Right forelimb (tissue), 1 donor: Measurements from ENCODE around the gene FOXRED1.
"Not testable (repeated sequence)": the region's sequence is repeated elsewhere in the genome, so short reads cannot be mapped to it uniquely, and the experiment has no call there.

Source experiments
- DNase-seq: peaks from one replicate; pipeline ENCODE4 v3.0.0-alpha.2; 2018

The FOXRED1 gene

DNA sequence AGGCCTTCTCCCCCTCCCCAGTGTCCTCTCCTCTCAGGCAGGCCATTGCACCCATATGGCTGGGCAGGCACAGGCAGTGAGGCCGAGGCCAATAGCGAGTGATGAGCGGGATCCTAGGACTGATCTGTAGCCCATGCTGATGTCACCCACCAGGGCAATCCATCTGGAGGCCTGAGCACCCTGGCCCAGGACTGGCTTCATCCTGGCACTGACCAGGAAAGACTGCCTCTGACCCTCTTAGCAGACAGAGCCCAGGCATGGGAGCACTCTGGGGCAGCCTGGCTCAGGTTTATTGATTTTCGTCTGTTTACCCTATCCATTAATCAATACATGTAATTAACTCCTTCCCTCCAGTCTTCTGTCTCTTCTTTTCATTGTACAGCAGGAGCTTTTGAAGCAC, 8.8 kb downstream of the FOXRED1 start:
- no peak for DNase-seq

DNA sequence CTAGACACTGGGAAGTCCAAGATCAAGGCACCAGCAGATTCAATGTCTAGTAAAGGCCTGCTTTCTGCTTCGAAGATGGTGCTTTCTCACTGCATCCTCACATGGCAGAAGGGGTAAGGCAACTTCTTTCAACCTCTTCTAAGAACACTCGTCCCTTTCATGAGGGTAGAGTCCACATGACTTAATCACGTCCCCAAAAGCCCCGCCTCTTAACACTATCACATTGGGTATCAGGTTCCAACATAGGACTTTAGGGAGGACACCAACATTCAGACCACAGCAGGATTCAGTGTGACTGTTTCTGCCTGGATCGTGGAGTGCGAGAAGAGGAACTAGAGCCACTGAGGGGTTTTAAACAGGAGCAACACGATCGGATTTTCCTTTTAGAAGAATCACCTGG, 10.2 kb downstream of the FOXRED1 start:
- DNase-seq: no peak

DNA sequence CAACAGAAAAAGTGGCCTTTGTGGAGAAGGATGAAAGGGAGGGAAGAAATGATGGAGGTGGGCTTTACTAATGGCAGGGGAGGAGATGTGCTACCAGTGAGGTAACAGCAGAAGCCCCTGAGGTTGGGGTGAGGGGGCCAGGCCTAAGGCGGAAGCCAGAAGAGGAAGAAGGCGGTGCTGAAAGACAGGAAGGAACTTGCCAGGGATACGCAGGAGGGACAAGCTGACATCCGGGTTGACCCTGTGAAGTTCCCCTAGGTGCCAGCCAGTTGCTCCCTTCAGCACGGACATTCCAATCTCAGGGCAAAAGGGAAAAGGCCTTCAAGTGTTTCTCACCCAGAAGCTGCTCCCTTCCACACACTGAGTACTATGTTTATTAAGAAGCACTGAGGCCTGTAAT, 11.6 kb downstream of the FOXRED1 start:
- no peak for DNase-seq

DNA sequence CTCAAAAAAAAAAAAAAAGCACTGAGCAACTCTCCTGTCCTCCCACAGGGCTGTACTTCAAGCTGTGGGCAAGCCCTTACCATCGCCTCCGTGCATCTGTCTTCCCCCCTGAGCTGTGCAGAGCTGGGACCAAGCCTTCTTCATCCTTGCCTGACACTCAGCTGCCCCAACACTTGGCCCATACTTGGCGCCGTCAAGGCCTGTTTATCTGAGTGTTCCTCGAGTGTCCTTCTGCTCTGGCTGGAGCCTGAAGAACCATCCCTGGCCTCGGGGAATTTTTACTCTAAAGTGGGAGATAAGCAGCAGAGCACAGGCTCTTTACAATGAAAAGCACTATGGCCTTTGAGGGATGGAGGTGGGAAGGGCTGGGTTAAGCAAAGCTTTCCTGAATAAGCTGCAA, 12.3 kb downstream of the FOXRED1 start:
- no peak for DNase-seq

DNA sequence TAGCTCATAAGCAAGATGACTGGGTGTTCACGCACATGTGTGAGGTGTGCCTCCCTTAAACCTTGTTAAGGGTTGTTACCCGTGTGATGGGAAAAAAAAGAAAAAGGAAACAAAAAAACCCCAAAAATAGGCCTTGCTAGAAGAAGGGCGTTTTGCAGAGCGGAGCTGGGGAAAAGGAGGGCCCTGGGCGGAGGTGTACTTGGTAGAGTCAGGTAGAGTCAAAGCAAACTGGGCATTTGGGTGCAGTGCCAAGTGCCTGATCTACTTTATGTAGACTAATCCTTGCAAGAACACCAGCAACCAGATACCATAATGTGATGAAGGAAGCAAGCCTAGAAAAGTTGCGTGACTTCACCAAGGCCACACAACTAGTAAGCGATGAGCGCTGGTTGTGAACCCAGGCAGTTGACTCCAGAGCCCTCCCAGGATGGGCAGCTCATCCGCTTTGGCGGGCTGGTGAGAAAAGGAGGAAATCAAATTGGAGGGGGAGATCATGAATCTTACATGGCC, 12.8 kb downstream of the FOXRED1 start:
- no peak for DNase-seq

DNA sequence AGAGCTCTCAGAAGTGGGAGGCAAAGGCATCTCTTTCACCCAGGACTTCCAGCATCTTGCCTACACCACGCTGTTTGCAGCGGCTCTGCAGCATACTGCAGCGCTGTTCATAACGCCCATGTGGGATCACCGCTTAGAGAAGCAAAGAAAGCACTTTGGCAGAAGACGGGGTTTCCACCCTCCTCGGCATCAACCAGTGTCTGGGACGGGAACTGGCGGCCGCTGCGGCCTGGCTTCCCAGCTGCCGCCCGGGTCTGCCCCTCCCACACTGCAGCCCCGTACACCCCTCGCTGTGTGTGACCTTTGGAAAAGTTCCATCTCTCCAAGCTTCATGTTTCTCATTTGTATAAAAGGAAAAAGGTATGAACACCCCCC, 13.4 kb downstream of the FOXRED1 start:
- peak; percentile 81 for DNase-seq

DNA sequence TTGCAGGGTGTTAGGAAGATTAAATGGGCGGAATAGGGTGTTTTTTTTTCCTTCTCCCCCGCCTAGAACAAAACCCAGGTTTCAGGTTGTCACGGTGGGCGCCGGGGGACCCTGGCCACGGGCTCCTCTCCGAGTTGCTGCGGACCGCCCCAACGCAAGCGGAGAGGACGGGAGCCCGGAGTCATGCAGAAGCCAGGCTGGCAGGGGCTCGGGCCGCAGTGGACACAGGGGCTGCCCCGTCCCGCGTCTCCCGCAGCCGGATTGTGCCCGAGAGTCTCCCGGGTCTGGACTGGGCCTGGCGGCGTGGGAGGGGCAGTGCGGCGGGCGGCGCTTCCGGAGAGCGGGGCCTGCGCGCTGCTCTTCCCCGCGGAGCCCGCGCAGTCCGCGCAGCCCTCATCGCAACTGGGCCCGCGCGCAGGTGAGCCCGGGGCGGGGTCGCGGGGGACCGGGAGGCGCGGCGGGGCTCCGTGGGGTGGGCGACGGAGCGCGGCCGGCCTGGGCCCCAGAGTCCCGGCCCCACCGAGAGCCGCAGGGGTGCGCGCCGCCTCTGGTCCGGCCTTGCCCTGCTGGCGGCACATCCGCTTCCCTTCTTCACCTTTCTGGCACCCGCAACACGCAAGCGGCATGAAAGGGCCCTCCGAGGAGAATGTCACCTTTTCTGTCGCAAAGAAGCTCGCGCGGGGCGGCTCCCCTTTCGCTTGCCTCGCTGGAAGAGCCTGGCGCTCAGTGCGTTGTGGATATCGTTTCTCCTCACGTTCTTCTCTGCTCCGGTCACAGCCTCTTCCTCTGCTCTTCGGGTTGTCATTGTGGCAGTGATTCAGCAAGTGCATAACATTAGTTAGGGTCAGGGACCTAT, 14.0 kb downstream of the FOXRED1 start, which contains the start of gene TIRAP:
Gene TIRAP, plus strand, starts transcription at position 358 of the 856 bp plus-strand sequence. CDS start 7,802 bp downstream, outside the sequence.
- peak; percentile 78 for DNase-seq

DNA sequence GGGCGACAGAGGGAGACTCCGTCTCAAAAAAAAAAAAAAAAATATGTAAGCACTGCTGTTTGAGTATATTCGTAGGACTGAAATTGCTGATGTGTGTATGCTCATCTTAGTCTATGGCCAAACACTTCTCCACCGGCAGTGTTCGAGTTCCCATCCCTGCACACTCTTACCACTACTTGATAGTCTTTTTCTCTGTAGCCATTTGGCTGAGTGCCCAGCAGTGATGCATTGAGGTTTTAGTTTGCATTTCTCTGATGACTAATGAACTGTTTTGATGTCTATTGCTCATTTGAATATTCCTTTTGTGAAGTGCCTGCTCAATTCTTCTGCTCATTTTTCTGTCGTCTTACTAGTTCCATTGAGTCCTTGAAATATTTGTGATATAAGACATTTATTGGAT, 15.9 kb downstream of the FOXRED1 start:
- DNase-seq: no peak

DNA sequence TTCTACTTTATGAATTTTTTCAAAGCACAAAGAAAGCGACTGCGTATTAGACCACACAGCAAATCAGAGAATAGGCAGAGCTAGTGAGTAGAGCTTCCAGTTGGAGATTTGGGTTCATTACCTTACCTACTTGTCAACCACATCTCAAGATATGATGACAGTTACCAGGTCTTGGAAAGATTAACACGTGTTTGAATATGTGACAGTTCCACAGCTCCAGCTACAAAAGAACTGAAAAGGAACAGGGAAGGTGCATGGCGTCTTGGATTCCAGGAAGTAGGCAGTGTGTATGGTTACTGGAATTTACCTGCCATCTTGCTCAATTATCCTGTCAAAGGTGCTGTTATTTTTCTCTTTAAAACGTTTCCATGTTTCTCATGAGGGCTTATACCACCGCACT, 19.3 kb downstream of the FOXRED1 start:
- DNase-seq: no peak

DNA sequence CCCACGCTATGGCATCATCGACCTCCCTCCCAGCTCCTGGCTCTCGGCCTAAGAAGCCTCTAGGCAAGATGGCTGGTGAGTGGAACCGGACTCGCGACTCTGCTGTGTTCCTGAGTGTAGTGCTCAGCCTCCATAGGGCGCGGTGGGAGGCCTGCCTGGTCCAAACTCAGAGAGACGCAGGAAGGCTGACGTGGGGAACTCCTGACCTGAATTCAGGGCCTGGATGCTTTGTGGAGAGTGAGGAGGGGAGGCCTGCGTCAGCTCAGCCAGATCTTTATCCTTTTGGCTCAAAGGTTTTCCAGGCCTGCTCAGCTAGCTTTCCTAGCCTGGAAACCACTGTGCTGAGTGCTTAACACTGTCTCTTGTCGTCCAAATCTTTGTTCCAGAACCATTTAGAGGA, 21.9 kb downstream of the FOXRED1 start:
- DNase-seq: no peak

DNA sequence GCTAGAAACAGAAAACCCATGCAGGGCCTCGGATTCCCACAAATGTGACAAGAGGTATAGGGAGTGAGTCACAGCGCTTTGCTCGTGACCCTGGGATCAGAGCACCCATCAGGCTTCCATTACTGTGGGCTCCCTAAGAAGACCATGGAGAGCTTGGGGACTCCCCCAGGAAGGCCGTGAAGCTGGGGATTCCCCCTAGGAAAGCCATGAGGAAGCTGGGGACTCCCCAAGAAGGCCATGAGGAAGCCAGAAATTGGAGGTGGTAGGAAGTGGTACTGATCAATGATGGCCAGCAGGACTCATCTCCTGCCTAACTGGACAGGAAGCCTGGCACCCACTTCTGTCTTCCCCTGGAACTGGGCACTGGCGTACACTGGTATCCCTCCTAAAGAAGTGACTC, 24.8 kb downstream of the FOXRED1 start:
- DNase-seq: no peak

DNA sequence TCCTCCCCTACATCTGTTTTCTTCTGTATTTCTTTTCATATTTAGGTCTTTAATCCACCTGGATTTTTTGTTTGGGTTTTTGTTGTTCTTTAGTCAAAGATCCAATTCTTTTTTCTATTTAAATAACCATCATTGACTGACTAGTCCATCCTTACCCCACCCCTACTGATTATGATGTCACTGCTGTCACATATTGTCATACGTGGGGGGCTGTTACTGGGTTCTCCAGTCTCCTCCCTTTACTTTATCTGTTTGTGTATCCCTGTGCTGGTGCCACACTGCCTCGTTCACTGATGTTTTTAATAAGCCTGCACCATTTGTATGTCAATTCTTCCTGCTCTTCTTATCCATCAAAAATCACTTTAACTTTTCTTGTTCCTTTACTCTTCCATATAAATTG, 28.1 kb downstream of the FOXRED1 start:
- DNase-seq: no peak

DNA sequence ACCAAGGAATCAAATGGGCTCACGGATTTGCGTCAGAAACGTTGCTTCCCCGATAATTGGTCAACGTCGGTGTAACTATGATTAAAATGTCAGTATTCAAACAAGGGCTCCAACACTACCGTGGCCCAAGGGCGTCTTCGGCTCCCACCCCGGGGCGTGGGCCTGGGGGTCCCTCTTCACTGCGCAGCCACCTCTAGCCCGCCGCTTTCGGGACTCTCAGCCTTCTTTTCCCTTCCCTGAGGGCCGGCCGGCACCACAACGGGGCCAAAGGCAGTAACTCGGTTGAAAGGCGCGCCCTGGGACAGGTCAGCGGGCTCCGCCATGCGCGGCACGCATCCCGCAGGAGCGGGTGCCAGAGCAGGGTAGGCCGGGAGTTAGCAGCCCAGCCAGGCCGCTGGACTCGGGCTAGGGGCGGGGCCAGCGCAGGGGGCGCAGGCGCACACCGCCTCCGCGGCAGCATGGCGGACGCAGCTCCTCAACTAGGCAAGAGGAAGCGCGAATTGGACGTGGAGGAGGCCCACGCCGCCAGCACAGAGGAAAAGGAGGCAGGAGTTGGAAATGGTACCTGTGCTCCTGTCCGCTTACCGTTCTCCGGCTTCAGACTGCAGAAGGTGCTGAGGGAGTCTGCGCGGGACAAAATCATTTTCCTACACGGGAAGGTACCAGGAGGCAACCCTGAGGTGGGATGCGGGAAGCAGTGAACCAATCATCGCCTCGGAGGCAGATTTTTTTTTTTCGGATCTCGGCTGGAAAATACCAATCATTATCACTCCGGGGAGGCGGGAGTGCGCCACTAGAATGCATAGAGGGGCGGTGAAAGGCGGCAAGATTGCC, 34.9 kb downstream of the FOXRED1 start, which contains the start of gene DCPS:
Gene DCPS, plus strand, starts transcription at position 438 of the 834 bp plus-strand sequence. Its CDS starts 21 bp downstream, at position 459.
- peak; percentile 96 for DNase-seq

DNA sequence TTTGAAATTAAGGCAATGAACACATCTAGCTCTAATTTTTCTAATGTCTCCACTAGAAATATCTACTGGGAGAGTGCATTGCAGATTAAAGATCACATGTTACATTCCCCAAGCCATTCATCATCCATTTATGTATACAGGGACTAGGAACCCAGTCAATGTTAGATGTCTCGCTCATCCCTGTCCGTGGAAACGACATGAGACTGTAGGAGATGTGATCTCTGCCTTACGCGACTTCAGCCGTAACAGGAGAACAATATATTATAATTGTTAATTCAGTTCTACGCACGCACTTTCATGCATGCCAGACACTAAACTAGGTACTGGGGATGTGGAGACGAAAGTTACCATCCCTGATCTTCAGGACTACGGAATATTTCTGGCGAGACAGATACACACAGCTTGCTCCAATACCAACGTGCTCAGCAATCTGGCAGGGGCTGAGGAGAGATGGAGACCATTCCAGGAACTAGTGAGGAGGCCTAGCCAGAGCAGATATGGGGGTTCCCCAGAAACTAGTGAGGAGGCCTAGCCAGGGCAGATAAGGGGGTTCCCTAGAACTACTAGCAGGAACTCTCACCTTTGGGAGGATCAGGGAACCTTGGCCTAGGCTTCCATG, 35.6 kb downstream of the FOXRED1 start:
- no peak for DNase-seq

DNA sequence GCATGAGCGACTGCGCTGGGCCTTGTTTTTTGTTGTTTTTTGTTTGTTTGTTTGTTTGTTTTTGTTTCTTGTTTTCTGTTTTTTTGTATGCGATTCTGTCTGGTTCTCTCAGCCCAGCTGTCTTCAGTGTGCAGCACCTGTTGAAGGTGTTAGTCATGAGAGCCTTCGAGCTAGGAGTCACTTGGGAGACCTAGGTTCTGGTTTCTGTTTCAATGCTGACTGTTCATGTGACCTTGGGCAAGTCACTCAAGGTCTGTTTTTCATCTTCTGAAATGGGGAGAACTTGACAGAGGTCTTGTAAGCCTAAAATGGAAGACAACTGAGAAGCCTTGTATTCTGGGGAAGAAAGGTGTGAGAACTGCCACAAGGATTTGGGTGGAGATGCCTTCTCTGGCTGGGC, 36.7 kb downstream of the FOXRED1 start:
- DNase-seq: no peak

DNA sequence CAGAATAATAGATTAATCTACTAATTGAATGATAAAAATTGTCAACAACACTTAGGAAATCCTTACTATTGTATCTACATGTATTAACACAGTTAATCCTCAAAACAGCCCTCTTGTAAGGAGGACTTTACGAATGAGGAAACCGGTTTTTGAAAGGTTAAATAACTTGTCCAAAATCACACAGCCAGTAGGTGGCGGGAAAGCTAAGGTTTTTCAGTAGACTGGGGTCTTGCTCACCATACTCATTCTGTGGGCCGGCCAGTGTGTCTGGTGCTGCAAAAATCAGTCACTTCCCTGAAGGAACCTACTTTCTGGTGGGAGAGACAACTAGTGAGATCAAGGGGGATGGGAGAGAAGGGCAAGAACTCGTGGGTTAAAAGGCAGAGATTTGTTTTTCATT, 38.8 kb downstream of the FOXRED1 start:
- no peak for DNase-seq

DNA sequence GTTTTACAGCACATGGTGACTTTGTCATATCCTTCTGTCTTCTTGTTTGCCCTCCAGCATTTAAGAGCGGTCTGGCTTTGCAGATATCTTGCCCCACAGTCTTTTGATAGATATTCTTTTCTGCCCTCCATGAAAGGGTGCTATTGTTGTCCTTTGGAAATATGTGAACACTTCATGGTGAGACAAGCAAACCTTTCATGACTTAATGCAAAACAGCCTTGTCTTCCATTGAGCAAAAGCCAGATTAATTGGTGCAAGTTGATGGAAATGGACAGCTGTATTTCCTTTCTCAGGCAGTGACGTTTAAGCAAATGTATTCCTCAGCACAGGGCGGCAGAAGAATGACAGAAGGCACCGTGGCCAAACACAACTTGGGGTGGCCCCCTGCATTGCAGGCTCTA, 39.3 kb downstream of the FOXRED1 start:
- DNase-seq: no peak

DNA sequence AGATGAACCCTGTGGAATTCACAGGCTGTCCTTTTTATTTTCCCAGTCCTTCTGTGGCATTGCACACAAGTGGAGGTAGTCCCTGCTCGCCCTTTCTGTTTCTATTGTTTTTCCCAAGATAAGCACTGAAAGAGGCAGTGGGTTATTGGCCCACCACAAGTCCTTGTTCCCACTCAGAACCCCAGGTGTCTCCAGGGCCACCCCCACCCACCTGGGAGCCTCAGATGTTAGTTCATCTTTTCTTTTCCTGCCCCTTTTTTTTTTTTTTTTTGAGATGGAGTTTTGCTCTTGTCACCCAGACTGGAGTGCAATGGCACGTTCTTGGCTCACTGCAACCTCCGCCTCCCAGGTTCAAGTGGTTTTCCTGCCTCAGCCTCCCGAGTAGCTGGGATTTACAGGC, 39.8 kb downstream of the FOXRED1 start:
- not testable (repeated sequence) for DNase-seq

DNA sequence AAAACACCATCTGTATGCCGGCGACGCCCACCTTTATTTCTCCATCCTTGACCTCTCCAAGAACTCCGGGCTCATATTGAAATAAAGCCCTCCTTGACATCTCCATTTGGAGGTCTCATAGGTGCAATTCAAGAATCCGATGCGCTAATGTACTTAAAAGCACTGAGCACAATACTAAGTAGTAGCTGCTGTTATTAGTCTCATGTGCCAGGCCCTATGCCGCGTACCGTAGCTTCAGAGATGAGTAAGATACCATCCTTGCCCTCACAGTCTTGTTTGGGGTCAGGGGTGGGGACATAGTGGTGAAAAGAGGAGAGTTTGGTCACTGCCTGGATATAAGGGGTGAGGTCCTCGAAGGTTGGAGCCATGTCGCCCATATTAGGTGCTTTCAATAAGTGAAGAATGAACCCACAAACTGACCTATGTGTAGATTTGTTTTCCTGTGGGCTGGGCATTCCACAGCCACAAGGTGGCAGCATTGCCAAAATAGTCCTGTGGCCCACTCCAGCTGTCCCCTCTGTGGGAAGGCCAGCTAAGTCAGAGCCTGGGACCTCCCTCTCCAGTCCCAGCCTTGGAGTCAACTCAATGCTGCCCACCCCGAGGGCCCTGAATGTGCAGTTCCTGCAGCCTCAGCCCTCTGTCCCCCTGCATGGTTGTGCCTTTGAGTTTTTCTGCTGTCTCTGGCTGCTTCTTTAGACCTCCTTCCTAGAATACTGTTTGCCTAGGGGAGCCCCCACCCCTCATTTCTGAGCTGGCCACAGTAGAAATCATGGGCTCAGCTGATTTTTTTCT, 41.4 kb downstream of the FOXRED1 start:
- DNase-seq: peak; percentile 87

DNA sequence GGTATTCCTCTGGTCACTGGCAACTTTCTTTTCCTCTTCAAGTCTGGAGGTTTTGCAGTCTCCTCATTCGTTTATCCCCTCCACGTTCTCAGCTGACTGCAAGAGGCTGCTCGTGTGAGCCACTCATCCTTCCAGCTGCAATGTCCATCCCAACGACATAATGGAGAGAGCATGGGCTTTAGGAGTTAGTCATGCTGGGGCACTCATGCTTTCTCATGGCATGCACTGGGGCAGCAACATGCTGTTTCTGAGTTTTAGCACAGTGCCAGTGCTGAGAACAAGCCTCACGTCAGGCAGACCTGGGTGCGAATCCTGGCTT, 42.0 kb downstream of the FOXRED1 start:
- DNase-seq: no peak

DNA sequence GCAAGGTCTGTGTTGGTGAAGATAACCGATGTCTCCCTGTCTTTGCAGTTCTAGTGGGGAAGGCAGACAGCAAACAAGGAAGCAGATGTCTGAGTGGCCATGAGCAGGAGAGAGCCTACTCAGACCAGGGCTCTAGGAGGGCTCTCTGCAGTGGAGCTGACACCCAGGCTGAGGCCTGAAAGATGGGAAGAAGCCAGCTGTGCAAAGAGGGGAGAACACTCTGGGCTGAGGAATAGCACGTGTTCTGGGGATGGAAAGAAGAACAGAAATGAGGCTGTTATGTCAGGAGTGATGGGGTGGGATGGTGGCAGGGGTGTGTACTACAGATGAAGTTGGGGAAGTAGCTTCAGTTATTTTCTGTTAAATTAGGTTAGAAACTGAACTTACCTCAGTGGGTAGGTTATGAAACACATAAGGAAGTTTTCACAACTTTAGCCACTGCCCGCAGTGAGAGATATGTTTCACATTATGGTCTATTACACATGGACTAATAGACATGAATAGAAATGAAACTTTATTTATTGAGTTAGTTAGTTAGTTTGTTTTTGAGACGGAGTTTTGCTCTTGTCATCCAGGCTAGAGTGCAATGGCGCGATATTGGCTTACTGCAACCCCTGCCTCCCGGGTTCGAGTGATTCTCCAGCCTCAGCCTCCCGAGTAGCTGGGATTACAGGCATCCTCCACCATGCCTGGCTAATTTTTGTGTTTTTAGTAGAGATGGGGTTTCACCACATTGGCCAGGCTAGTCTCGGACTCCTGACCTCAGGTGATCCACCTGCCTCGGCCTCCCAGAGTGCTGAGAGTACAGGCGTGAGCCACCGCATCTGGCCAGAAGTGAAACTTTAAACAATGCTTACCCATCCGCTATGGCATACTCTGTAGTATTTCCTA, 42.7 kb downstream of the FOXRED1 start:
- DNase-seq: no peak
